Activated CD8-positive, alpha-beta memory T cell treated with anti-CD3 and anti-CD28 coated beads for 48 hours (primary cell): ENCODE data around the gene EHMT1.
A peak's percentile ranks its signal among the peaks of the same experiment; 100 is the strongest.

ENCODE experiments used
- DNase-seq, 3 experiments: peaks; one replicate each; pipeline ENCODE4 v3.0.0-alpha.2; 2020; ENCODE audit warnings: low read depth in 2 of 3, low spot score in 2 of 3

The EHMT1 gene

DNA sequence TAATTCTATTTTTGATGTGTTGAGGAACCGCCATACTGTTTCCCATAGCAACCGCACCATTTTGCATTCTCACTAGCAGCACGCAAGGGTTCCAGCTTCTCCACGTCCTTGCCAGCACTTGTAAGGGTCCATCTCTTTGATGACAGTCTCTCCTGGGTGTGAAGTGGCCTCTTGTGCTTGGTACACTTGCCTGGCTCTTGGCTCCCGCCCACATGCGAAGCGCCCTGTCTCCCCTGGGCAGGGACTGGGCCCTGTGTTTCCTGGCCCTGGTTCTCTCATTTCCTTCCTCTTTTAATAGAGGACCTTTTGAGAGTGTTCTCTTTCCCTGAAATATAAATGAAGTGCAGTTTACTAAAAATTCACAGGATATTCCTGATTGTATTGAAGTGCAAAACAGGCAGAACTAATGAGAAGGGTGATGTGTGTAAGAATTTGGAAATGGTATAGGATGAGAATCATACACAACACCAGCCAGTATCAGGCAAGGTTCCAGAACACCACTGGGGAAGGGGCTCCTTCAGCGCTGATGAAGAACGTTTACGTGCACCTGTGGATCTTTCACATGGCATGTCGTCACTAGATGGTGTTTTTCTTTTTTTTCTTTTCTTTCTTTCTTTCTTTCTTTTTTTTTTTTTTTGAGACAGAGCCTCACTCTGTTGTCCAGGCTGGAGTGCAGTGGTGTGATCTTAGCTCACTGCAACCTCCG is 73.0 kb downstream of the EHMT1 start:
- no peak for DNase-seq

DNA sequence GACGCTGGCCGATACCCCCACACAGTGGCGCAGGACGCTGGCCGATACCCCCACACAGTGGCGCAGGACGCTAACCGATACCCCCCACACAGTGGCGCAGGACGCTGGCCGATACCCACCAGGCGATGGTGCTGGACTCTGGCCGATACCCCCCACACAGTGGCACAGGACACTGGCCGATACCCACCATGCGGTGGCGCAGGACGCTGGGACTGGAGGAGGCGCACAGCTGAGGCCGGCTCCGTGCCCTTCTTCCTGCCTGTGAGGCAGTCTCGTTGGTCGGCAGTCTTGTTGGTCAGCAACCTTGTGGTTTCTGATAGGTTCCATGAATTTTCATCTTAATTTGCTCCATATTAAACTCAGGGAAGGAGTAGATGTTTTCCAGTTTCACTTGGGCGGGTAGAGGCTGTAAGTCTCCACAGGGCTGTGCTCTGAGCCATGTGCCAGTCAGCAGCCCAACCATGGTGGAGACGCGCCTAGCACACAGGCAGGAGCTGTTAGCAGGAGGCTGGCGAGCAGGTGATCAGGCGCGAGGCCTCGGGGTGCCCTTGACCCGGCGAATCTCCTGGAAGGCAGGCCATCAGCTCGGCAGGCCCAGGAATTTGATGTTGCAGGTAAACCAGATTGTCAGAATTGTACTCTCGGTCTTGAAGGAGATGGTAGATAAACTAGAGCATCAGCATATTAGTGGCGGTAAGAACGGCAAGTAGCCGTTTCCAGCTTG is 75.6 kb downstream of the EHMT1 start:
- DNase-seq, result no peak

- DNase-seq, result no peak
Measured at GRCh38 chr9:137694962-137695875, 76.4 kb downstream of the EHMT1 start.

- no peak for DNase-seq
Measured at GRCh38 chr9:137696136-137696925, 77.5 kb downstream of the EHMT1 start.

DNA sequence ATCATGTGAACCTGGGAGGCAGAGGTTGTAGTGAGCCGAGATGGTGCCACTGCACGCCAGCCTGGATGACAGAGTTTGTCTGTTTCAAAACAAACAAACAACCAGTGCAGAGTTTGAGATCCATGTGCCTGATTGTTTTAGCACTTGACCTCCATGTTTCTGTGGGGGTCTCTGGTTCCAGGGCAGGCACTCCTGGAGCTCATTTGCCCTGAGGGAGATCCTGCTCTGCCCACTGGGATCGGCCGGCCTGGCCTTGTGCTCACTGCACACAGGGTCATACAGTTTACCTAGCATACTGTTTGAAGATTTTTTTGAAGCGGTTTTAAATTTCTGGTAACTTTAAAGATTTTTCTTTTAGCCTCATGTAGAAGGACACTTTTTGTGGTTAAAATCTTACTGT is 78.4 kb downstream of the EHMT1 start:
- DNase-seq, result no peak

- no peak for DNase-seq
Measured at GRCh38 chr9:137697832-137698231, 79.0 kb downstream of the EHMT1 start.

GRCh38 chr9:137700911-137701310 is 82.1 kb downstream of the EHMT1 start:
- DNase-seq, result no peak

GRCh38 chr9:137702615-137703379 is 84.0 kb downstream of the EHMT1 start:
- no peak for DNase-seq

DNA sequence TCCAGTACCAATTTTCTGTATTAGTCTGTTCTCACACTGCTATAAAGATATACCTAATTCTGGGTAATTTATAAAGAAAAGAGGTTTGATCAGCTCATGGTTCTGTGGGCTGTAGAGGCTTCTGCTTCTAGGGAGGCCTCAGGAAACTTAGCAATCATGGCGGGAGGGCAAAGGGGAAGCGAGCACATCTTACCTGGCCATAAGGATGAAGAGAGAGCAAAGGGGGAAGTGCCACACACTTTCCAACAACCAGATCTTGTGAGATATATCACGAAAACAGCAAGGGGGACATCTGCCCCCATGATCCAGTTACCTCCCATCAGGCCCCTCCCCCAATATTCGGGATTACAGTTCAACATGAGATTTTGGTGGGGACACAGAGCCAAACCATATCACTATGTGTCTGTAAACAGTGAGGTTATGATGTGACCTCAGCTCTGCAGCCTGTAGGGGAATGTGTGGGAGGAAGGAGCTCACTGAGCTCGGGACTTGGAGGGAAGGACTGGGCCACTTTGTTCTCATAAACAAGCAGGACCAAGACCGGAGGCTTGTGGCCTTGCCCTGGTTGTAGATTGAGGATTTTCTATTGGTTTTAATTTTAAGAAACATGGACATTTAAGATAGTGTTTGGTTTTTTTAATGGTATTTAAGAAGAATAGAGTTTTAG is 85.2 kb downstream of the EHMT1 start:
- no peak for DNase-seq

GRCh38 chr9:137705443-137705863 is 86.6 kb downstream of the EHMT1 start:
- peak in 1 of 3 experiments; percentile 25 for DNase-seq

DNA sequence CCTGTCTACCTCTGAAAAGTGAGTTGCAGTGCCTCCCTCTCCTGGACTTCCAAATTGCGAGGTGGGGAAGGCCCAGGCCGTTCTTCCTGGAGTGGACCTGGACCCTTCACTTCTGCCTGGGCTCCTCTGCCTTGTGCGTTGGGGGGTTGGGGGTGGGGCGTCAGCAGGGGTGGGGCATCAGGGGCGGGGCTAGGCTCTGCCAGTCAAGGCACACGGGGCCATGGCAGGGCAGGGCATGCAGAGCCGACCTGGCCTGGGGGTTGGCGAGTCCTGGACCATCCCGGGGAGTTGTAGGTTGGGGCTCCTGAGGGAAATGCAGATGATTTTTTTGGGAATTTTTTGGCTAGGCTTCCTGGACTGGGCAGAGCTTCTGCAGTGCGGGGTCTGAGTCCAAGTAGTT is 87.1 kb downstream of the EHMT1 start:
- DNase-seq, result no peak

DNA sequence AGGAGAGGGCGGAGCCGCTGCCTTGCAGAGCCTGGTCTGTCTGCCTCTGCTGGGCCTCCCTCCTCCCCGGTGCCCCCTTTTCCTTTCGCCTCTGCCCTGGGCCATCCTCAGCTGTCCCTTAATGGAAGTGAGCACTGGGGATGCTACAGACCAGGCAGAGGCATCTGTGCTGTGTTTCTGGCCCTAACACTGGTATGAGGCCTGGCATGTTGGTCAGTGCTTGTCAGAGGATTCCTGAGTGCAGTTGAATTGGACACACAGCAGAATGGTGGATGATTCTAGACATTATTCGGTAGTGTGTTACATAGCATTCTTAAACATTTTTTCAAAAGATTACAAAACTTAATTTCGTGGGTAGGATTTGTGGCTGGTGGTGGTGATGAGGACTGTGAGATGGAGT is 88.6 kb downstream of the EHMT1 start:
- DNase-seq, result no peak

GRCh38 chr9:137708590-137709284 is 89.9 kb downstream of the EHMT1 start:
- no peak for DNase-seq

- no peak for DNase-seq
Measured at GRCh38 chr9:137709411-137710101, 90.8 kb downstream of the EHMT1 start.

- DNase-seq, result no peak
Measured at GRCh38 chr9:137710704-137711103, 91.9 kb downstream of the EHMT1 start.

GRCh38 chr9:137711678-137712105 is 92.9 kb downstream of the EHMT1 start:
- DNase-seq, result no peak

- DNase-seq, result no peak
Measured at GRCh38 chr9:137715321-137715720, 96.5 kb downstream of the EHMT1 start.
